Measurements from ENCODE around the gene RNF214.

The RNF214 gene

GRCh38 chr11:117212697-117213355, 19.6 kb upstream of the RNF214 start:
- no peak for DNase-seq (ENCODE audit: extremely low read depth, low read depth)
- no peak for TF ChIP-seq CTCF (IDR thresholded peaks at IDR 0.05; ENCODE audit: low read depth, low read length)

- no peak for DNase-seq (ENCODE audit: extremely low read depth, low read depth)
- no peak for TF ChIP-seq CTCF (IDR thresholded peaks at IDR 0.05; ENCODE audit: low read depth, low read length)
Measured at GRCh38 chr11:117214404-117215110, 17.9 kb upstream of the RNF214 start.

- DNase-seq (ENCODE audit: extremely low read depth, low read depth), result no peak
- TF ChIP-seq CTCF (IDR thresholded peaks at IDR 0.05; ENCODE audit: low read depth, low read length), result no peak
Measured at GRCh38 chr11:117217141-117218084, 15.1 kb upstream of the RNF214 start.

GRCh38 chr11:117218133-117218915, 14.1 kb upstream of the RNF214 start:
- no peak for DNase-seq (ENCODE audit: extremely low read depth, low read depth)
- no peak for TF ChIP-seq CTCF (IDR thresholded peaks at IDR 0.05; ENCODE audit: low read depth, low read length)

GRCh38 chr11:117219001-117219400, 13.5 kb upstream of the RNF214 start:
- DNase-seq (ENCODE audit: extremely low read depth, low read depth), result no peak
- TF ChIP-seq CTCF (IDR thresholded peaks at IDR 0.05; ENCODE audit: low read depth, low read length), result no peak

GRCh38 chr11:117219455-117219854, 13.0 kb upstream of the RNF214 start:
- no peak for DNase-seq (ENCODE audit: extremely low read depth, low read depth)
- no peak for TF ChIP-seq CTCF (IDR thresholded peaks at IDR 0.05; ENCODE audit: low read depth, low read length)
